Putamen (tissue), 1 donor: ENCODE results near the gene HOXC11.

Source experiments
- DNase-seq: peaks from one replicate; pipeline ENCODE4 v3.0.0-alpha.2; 2016; ENCODE audit warnings: low spot score

Gene HOXC11

DNA sequence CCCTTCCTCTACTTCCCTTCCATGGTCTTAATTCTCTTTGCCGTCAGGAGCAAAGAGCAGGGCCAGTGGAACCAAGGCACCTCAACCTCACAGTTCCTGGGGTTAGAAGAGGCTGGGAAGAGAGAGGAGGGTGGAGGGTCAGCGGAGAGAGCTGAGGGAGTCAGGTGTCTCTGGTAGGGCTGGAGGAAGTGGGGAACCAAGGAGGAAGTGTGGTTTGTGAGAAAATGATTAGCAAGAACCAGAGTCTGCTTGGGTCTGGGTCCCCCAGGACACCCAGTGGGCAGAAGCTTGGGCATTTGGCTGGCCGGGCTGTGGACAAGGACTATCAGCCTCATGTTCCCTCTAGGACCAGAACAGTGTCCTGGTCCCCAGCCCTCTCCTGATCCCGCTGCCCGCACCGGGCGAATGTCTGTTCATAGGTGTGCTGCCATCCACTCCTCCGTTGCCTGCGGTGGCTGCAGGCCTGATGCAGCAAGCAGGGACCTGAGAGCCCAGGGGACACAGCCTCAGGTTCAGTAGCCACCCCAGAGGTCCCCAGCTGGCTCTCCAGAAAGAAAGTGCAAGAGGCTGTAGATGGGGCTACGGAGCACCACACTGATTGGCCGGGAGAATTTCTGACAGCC, 15.9 kb upstream of the HOXC11 start:
- DNase-seq: no peak

DNA sequence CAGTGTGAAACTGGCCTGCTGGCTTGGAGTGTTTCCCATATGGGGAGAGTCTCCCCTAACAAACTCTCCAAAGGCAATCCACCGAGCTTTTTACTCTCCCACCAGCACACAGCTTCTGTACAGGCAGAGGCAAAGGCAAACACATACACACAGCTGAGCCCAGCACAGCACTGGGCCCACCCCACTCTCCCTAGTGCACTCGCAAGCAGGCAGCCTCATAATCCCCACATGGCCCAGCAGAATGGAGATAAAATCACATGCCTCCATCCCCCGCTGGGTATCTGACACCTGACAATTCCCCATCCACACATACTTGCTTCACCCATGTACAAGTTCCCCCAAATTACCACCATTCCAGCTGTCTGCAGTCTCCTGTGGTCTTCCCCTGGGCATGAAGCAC, 14.8 kb upstream of the HOXC11 start:
- no peak for DNase-seq

DNA sequence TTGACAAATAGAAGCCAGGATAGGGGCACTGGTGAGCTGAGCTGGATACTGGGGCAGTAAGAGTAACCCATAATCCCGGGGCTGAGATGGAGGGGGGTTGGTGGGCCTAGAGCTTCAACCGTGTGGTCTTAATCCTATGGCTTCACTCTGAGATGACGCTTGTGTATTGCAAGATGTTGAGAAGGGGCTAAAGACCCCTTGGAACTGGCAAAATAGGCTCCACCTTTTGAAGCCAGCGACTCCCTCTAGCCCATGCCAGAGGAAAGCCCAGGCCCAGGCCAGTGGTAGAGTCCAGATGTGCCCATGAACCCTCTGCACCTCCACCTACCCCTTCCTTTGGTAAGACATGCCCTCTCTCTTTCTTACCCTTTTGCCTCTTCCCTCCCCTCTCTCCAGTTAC, 13.6 kb upstream of the HOXC11 start:
- no peak for DNase-seq

DNA sequence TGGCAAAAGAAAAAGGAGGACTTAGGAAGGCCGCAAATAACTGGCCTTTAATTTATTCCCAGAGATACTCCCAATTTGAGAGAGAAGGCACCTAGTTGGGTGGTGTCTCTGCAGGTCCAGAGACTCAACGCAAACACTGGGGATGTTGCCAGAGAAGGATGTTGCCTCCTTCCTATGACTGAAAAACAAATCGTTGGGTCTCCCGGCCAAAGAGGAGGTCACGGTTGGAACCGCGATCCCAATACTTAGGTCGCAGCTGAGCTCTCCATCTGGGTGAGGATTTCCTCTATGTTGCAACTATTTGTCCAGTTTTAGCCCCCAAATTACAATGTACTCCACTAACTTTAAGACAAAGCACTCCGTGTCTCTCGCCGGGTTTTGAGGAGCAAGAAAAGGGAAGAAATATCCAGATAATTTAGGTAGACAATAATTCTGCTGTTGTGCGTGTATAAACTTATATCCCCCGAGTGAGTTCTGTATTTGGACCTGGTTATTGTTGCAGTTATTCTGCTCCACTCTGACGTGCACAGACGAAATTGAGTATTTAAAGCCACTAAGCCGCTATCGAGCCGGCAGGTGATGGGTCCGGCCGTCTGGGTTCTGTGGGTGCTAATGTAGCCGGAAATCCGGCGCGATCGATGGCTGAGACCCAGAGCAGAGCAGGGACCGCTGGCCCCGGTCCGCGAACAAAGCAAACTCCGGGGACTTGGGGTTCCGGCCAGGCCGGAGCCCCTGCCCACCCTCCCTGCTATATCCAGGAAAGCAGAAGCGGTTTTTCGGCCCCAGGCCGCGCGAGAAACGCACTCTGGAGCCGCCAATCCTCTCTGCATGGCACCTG, 12.5 kb upstream of the HOXC11 start:
- DNase-seq: no peak

DNA sequence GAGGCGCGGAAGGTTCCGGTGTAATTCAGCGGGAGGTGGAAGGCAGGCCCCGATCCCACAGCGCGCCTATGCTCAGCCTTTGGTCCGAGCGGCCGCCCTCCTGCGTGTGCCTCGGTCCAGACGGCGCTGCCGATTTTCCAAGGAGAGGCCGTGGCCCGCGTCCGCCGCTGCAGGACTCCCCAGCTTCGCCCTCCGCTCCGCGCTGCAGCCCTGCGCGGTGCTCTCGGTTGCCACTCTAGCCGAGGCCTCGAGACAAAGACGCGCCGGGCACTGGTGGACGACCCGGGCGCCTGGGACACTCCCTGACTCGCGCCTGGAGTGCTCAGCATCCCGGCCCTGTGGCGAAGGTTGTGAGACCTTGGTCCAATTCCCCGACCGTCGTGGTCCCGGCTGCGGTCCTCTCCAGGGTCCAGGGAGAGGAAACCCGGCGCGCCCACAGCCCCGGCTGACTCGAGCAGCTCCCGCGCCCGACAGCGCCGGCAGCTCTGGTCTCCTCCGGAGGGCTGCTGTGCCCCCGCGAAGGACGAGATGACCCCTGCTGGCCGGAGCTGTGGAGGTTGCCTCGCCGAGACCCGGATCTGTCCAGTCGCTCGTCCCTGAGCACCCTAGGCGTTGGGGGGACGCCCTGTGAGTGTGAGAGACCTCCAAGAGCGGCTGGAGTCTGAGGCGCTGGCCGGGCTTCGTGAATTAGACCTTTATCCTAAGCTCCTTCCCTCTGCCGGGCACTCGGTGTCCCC, 11.7 kb upstream of the HOXC11 start:
- no peak for DNase-seq

DNA sequence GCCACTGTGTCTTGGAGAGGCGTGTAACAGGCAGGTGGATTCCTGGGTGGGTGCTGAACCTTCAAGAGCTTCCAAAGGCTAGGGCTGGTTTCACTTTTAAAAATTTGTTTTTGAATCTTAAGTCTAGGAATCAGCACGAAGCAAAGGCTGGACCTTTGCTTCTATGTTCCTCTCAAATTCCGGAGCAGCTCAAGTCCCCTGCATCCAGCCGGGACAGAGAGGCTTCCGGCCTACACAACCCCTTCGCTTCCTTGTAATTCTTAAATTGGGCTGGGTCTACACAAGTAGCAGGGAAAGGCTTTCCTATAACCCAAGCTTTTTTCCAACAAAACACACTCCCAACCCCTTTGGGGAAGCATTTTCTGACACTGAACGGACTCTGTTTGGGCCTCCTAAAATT, 9.9 kb upstream of the HOXC11 start:
- no peak for DNase-seq

DNA sequence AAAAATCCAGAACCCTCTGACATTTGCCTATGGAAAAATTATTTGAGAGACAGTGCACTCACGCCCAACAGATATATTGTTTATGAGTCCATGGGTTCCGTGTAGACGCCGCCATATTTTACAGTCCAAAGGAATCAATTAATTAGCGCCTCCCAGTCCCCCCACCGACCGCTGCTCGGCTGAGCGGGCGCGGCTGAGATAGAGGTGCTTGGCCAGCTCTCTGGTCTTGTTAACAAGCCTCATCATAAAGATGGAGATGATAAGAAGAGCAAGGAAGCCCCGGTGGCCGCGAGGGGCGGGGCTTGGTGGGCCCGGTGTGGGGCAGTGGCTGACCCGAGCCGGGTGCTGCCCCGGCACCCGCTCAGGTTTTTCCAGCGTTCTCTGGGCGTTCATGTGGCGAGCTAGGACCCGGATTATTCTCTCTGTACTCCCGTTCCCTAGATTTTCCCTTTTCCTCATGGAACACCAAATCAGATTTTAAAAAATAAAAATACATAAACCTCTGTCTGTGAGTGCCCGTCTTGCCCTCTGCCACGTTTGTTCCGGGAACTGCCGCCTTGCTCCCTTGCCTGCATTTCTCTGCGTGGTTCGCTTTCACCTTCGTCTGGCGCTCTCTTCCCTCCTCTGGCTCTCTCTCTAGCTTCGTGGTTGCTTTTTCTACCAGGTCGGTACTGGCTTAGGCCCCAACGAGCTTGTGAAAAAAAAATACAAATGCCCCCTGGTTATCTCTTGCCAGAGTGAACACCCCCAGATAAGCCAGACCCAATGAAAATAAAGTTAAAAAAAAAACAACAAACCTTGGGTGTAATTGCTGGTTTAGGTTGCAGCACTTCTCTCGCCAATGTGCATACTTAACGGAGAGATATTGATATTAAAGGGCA, 9.3 kb upstream of the HOXC11 start:
- no peak for DNase-seq

DNA sequence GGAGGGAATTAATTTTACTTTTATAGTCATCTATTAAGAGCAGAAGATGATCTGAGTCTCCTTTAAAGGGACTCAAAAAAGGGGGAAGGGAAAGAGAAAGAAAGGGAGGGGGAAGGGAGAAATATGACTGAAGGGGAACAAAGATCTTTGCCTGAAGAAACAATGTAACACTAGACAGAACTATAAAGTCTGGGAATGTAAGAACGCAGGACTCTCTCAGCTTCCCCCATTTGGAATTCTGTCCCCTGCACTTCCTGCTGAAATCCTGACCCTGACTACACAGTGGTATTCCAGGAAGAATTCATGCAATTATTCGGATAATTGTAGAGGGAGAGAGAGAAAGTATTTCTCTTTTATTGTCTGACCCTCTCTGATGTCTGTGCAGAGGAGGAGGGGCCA, 8.6 kb upstream of the HOXC11 start:
- no peak for DNase-seq

DNA sequence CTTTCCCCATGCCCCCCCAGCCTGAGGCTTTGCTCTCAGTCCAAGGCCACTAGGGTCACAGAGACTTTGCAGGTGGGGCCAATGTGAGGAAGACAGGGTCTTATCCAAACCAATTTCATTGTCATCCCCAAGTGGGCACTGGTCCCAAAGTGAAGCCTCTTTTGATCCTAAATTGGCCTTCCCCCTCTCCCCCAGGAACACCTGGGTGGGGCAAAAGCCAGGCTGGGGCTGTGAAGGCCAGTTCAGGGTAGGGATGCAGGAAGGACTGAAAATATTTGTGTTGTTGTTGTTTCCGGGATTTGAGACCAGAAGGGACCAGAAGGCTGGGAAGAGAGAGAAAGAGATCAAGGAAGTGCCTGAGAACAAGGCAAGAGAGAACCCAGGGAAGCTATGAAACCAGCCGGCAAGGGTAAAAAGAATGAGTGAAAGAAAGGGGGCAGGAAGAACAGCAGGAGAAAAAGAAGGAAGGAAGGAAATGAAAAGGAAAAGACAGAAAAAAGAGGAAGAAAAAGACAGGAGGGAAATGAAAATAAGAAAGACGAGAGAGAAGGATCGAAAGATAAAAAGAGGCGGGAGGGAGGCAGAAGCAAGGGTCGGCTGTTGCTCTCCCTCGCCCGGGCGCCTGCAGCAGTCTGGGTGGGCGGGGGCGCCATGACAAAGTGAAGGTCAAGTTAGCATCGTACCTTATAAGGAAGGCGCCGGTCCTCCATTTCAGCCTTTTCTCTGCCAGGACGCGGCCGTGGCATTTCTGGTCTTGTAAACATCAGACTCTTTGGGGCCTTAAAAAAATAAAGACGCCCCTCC, 7.4 kb upstream of the HOXC11 start:
- no peak for DNase-seq

DNA sequence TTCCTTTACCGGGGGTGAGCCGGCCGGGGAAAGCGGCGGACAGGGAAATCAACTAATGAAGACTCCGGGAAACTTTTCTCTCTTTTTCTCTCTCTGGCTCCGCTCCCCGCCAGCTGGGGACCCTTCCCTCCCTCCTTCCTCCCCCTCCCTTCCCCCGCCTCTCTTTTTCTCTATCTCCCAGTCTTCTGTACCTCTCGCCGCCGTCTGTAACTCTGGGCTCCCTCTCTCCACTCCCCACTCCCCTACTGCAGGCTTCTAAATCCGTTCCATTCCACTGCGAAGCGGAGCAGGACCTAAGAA, 6.9 kb upstream of the HOXC11 start:
- DNase-seq: no peak

DNA sequence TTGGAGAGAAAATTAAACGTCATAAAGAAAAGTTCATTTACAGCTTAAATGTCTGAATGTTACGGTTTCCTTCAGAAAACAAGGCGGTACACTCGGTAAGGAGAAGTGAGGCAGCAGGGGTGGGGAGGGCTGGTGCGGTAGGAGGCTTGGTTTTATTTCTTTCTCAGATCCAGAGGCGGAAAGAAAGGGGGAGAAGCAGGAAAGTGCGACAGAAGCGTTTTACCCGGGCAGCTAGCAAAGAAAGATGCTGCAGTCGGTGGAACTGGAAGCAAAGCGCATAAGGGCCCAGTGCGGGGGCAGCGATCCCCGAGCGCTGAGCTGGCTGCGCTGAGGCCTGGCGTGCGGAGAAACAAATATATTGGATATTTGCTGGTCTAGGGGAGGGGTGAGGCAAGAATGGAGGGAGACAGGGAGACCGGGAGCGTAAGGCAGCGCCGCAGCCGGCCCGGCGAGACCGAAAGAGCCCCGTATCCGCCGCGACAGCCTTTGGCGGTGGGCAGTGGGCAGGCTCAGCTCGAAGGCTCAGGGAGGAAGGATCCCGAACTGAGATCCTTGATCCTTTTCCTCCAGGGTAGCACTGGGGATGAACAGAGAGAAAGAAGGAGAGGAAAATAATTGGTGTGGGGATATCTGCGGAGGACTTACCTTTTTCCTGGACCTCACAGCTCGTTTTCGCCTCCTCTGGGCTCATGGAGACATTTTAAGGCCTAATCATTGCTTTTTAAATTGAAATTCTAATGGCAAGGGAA, 6.4 kb upstream of the HOXC11 start:
- DNase-seq: no peak

DNA sequence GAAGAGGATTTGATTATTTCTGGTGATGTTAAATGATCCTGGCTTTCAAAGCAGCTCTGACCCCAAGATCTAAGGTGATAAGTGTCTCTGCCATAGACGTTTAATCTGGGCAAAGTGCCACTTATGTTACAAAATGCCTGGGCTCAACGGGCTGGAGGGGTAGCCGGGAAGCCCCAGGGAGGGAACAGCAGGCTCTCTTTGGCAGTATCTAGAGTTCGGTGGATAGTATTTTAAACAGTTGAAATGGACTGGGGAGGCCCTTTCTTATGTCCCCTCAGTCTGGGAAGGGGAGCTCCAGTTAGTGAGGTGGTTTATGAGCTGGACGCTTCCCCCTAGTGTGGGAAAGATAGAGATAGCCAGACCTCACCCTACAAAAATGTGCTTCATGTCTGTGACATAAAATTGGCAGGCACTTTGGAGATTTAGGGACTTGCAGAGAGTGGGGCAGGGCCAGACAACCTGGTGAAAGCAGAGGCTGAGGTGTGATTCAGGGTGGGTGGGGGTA, 5.5 kb upstream of the HOXC11 start:
- no peak for DNase-seq

DNA sequence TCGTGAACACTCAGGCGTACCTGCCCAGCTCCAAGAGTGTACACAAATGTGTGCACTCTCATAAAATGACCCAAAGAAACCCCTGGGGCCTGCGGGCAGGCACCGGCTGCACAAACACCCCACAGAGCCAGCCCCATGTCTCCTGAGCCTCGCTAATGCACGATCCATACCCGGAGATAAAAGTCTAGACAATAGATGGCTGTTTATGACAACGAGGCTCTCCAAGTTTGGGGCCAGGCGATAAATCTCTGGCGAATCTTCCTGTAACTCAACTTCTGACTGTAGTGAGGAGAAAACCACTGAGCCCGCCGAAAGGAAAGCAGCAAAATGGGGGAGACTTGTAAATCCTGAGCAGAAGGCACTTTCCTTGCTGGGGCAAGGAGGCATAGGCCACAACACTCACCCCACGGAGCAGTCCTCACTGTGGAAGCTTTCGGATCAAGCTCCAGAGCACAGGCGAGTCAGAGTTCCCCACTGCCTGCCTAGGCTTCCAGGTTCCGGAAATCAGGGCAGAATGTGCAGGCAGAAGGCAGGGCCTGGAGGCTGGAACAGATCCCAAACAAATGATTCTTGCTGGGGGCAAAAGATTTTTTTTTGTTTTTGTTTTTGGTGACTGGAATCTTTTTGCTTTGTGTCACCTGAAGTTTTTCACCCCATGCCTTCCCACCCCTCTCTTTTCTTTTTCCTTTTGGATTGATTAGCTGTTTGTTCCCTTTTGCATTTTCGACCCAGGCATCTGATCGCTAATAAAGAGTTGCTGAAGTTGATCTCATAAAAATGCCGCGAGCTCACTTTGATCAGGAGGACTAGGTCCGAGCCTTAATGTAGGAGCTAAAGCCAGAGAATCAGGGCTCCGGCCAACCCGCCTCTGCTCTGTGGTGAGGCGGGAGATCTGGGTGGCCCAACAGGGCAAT, 4.5 kb upstream of the HOXC11 start:
- DNase-seq: no peak

DNA sequence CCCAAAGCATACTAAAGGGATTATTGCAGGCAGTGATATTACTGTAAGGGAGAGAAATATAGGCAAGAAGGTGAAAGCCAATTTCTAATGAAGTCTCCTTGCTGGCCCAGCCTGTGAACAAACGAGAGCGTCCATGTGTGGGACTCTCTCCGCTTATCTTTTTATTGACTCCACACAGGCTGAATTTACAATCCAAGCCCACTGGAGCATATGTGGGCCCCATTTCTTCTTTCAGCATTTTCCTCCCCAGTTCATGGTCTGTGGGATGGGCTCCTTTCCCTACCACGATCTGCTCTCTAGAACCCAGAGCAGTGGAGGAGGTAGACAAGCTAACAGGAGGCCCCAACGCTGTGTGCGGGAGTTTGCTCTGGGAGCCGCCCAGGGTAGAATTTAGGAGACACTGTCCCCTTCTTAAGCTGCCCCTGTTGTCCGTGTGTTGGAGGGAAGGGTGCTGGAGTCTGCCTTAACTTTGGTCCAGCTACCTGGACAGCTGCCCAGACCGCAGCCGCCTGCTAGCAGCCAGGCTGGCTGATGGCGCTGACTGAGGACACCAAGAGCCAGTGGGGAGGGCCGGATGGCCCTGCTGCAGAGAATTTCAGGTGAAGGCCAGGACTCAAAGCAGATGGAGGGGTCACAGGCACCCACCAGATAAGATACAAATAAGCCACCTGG, 3.2 kb upstream of the HOXC11 start:
- no peak for DNase-seq

DNA sequence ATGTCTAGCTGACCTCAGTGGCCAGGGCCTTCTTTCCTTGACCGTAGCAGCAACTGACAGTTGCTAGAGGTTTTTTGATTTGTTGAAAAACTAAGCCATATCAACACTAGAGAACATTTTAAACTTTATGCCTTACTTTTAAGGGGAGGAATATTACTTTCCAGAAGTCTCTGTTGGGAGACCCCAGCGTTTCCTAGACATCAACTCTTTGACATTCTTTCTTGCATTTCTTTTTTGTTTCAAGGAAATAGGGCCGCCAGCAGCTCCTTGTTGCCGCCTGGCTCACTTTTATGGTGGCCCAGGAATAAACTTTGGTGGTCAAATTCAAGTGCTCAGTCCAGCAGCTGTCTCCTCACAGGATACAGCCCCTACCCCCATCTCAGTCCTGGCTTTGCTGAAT, 2.5 kb upstream of the HOXC11 start:
- DNase-seq: no peak

DNA sequence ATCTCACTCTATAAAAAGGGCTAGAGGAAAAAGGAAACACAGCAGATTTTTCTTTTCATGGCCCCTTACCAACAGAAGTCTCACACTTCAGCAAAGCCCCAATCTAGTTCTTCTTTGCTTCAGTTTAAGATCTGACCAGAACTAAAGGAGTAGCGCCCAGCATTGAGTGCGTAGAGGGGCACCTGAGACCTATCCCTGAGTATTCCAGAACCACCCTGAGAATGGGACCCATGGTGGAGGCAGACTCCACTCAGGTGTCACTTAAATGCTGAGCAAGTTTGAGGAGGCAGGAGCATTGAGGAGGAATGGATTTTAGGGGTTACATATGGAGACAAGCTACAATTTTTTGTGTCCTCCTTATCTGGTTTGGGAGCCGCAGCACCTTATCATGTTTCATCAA, 1.8 kb upstream of the HOXC11 start:
- DNase-seq: no peak

DNA sequence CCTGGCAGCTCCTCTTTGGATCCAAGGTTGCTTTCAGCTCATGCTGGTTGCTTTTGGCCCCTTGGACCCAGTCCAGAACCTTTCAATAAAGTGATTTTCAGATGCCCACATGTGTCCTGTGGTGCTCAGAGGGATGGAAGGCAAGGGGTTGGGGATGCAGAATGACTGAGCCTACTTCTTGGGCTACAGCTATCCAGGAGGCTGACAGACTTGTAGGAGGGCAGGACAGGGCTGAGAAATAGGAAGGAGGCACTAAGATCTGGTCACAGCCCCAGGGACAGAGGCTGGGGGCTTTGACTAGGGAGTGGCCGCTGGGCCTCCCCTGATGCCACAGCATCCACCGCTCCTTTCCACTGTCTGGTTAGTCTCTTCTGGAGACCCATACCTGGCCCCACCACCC, 1.2 kb upstream of the HOXC11 start:
- DNase-seq: no peak

DNA sequence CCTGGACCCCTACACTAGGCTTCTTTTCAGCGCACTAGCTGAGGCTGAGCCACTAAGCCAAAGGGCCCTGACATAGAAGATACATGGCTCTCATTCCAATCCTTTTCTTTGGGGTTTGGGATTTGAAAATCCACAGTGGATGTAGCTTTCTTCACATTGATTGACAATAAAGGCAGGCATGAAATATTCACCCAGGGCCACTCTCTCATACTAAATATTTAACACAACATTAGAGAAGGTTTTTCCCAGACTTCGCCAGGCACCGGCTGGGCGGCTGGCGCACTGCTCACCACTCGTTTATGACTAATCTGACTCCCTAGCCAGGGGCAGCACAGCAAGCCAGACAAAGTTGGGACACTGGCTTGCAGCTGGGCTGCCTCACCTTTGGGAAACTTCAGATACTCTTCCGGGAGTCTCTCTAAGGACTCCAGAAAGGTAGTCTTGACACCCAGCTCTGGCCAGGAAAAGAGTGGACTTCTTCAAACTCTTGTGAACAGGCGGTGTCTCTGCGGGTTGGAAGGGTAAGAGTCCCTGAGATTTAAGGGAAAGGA, 699 bp upstream of the HOXC11 start:
- DNase-seq: no peak
